Gastrocnemius medialis (tissue), 4 donors: Measurements from ENCODE around the gene RLN3.

Experiments used
- CTCF ChIP-seq, 5 experiments: fragments of 450-650 bp in 3 of 5; fragments of 200-600 bp in 2 of 5; sonication (generic) in 2 of 5; IDR thresholded peaks in 4 of 5; conservative IDR thresholded peaks in 1 of 5; 1 replicate in 4 of 5; 2 replicates in 1 of 5; pipeline ENCODE4 v1.5.1; 2016 to 2019; ENCODE audit warnings: antibody characterized with exemption in 5 of 5, mild to moderate bottlenecking in 3 of 5, moderate library complexity in 3 of 5
- POLR2A ChIP-seq, 2 donors: fragments of 450-650 bp; IDR thresholded peaks; one replicate each; pipeline ENCODE4 v1.6.1; 2017; ENCODE audit warnings: antibody characterized with exemption in 2 of 2, mild to moderate bottlenecking in 2 of 2, moderate library complexity in 2 of 2

DNA sequence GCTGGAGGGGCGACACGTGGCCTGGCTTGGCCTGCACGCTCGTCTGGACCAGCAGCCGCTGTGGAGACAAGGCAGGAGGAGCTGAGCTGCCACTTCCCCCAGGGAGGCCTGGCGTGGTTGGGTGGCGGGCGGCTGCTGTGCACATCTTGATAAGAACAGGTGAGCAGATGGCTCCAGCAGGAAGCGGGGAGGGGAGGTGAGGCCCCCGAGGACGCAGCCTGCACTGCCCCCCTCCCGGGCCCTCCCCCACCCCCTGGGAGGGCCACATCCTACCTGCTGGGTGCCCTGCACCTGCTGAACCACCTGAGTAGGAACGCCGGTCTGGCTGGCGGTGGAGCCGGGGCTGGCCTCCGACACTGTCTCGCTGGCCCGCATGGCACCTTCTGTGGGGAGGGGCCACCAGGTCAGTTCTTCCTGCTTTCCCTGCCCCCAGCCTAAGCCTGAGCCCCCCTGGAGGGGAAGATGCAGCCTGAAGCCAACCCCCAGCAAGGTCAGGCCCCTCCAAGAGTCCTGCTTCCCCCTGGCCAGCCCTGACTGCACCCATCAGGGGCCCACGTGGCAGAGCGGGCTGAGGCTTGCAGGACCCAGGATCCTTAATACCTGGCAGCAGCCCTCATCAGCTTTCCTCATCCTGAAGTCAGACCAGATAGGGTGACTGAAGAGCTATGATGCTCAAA lies 44.6 kb upstream of the RLN3 start:
- TF ChIP-seq CTCF (IDR thresholded peaks at IDR 0.05 in 4 of 5, conservative IDR thresholded peaks at IDR 0.05 in 1 of 5) = no peak
- no peak for TF ChIP-seq POLR2A (IDR thresholded peaks at IDR 0.05)
